Measurements from ENCODE around the gene EXOC3L1.

The EXOC3L1 gene, protein sequence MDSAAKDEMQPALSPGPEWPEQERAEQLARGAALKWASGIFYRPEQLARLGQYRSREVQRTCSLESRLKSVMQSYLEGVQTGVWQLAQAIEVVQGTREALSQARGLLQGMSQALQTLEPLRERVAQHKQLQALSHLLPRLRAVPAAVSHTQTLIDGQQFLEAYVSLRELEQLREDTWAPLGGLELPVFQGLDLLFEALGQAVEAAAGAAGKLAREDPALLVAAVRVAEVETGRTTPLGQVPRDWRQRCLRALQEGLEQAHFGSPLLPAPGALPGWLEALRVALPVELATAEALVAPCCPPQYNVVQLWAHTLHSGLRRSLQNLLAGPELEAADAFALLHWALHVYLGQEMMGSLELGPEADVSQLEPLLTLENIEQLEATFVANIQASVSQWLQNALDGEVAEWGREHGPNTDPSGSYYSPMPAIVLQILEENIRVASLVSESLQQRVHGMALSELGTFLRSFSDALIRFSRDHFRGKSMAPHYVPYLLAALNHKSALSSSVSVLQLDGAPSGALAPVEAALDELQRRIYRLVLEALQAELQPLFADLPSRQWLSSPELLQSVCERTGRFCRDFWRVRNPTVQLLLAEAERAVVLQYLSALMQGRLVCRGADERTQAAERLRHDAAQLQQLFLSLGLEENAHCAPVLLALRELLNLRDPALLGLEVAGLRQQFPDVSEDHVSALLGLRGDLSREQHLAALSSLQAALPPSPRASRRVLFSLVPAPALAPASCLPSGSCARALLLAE

GRCh38 chr16:67190041-67190440, at the start of gene EXOC3L1:
Gene EXOC3L1, minus strand, starts transcription at chr16:67190136. Its CDS starts 460 bp downstream, at chr16:67189676.
- DNase-seq (ENCODE audit: low read depth in 3 of 3, low spot score in 1 of 3) = no peak

DNA sequence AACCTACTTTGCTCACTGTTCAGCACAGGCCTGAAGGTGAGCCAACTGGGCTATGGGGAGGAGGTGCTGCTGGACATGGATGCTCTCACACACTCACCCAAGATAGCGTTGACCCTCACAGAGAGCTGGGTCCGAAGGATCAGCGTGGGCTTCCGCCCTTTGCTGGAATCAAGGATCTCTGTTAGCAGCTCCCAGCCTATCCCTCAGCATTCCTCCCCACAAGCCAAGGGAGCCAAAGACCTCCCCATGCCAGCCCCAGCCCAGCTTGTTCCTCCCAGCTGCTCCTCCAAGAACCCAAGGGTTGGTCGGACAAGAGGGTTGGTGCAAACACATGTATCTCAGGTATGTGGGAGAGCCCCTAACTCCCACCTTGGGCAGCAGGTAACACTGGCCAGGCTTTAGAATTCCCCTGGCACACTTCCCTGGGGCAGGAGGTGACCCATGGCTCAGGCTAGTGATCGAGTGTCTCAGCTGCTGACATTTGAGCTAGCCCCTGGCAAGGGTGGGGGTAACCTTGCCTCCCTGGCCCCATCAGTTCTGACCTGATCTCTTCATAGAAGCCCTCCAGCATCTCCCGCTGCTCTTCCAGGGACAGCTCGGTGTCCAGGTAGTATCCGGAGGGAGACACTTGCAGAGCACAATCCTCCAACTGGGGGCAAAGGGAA, 49.0 kb upstream of the EXOC3L1 start:
- no peak for DNase-seq (ENCODE audit: low read depth in 3 of 3, low spot score in 1 of 3)

- DNase-seq (ENCODE audit: low read depth in 3 of 3, low spot score in 1 of 3) = no peak
Measured at GRCh38 chr16:67238278-67238575, 48.3 kb upstream of the EXOC3L1 start.

GRCh38 chr16:67237396-67238277, 47.7 kb upstream of the EXOC3L1 start:
- DNase-seq (ENCODE audit: low read depth in 3 of 3, low spot score in 1 of 3) = no peak

GRCh38 chr16:67236563-67237395, 46.8 kb upstream of the EXOC3L1 start:
- peak; percentile 39 to 64 (median 45) for DNase-seq (ENCODE audit: low read depth in 3 of 3, low spot score in 1 of 3)

DNA sequence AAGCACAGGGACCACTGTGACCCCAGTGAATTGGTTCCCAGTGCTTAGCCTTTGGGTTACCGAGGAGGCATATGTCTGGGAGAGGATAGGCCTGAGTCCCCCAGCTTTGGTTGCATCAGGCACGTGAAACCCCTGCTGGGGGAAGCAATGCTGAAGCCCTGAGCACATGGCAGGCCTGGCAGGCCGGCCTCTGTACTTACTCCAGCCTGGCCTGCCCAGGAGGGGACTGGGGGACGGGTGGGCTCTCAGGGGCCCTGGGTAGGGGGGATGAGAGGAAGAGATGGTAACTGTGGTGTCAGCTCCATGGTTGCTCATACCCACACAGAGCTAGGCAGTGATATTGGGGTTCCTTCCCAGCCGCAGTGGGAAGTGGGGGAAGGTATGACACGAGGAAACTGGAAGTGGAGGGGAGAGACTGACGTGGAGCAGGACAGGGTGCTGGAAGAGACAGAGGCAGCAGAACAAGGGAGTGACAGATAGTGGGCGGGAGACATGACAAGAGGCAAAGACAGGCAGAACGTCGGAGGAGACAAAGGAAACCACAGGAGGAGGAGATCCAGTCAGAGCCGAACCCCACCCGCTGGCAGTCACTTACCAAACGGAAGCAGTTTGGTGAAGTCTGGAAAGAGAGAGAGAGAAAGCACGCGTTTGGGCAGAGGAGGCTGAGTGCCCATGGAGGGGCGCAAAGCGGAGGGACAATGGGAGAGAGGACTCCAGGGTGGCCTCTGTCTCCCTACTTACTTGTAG, 46.1 kb upstream of the EXOC3L1 start:
- peak in 1 of 3 donors; percentile 33 for DNase-seq (ENCODE audit: low read depth in 3 of 3, low spot score in 1 of 3)

- DNase-seq (ENCODE audit: low read depth in 3 of 3, low spot score in 1 of 3) = no peak
Measured at GRCh38 chr16:67234180-67234597, 44.3 kb upstream of the EXOC3L1 start.

DNA sequence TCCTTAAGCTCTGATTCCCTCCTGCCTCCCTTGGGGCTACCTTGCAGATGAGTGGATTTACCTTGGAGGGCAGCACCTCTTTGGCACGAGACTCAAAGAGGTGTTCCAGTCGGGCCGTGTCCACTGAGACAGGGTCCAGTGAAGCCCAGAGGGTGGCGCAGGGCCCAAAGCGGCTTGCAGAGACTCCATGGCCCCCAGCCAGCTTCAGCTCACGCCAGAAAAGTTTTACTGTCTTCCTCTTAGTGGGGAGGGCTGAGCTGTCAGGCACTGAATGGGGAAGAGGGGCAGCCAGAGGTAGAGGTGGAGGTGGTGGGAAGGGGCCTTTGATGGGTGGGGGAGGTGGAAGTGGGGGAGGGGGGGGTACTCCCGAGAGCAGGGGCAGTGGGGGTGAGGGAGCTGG, 43.7 kb upstream of the EXOC3L1 start:
- DNase-seq (ENCODE audit: low read depth in 3 of 3, low spot score in 1 of 3) = no peak

- no peak for DNase-seq (ENCODE audit: low read depth in 3 of 3, low spot score in 1 of 3)
Measured at GRCh38 chr16:67230809-67231660, 41.1 kb upstream of the EXOC3L1 start.

DNA sequence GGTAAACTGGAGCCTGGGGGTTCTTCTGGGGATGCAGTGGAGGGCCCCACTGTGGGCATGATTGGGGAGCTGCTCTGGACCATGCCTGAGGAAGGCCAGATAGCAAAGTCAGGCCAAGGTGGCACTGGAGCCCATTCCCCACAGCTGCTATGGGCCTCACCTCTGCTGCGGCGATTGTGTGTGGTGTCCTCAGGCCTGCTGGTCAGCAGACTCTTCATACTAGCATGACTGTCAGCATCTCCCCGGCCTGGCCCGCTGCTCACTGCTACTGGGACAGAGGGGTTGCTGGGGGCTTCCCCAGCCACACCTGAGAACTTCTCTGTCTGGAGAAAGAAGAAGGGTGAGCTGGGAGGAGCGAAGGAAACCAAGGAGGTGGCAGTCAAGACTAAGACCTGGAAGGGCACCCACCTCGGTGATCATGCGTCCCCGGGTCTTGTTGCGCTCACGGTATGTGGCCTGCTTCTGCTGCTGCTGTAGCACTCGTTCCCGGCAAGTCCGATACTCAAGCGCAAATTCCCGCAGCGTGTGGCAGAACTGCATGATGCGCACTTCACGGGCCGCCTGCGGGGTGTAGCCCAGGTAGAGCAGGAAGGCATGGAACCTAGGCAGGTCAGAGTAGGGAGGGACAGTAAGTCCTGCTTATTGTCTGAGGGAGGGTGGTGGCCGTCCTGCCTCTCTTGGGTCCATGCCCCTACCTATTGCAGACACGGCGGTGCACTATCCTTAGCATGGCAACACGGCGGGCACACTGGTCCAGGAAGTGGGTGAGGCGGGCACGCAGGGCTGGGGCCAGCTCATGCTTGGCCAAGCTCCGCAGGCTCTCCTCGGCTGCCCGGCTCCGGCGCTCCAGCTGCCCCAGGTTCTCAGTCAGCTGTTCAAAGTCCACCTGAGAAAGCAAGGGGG, 40.2 kb upstream of the EXOC3L1 start:
- no peak for DNase-seq (ENCODE audit: low read depth in 3 of 3, low spot score in 1 of 3)

DNA sequence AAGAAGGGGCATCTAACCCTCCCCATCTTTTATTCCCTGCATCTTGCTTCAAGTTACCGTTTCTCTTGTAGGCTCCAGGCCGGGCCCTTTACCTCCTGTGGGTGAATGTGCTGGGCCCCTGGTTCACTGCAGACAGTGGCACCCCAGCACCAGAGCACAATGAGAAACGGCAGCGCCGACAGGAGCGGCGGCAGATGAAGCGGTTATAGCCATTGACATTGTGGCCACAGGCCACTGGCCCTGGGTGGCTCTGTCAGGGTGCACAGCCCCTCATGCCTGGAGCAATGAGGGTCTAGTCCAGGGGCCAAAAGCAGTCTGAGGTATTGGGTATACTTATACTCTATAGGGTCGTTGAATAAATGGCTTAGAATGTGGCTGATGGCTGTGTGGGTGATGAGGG, 39.0 kb upstream of the EXOC3L1 start:
- no peak for DNase-seq (ENCODE audit: low read depth in 3 of 3, low spot score in 1 of 3)

DNA sequence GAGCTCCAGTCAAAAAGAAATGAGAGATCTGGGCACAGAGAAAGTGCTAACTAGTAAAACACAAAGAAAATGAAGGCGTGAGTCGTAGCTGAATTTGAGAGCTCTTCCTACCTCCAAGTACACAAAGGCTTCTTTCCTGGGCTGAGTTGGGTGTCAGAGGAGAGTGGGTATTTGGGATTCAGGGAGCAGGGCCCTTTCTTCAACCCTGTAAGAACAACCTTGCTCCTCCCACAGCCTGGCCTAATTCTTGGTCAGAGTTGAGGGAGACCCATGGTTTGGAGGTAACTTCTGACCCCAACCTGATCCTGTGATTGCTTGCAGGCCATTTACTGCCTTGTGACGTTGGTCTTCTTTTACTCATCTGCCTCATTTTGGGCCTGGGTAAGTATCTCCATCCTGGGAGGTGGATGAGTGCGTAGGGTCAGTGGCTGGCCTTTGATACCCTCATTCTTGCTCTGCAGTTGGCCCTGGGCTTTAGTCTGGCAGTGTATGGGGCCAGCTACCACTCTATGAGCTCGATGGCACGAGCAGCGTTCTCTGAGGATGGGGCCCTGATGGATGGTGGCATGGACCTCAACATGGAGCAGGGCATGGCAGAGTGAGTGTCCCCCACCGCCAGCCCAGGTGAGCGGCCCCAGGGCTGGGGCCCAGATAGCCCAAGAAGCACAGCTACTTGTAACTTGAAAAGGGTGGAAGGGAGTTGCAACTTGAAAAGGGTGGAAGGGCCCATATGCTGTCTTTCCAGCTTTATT, 38.3 kb upstream of the EXOC3L1 start:
- no peak for DNase-seq (ENCODE audit: low read depth in 3 of 3, low spot score in 1 of 3)

DNA sequence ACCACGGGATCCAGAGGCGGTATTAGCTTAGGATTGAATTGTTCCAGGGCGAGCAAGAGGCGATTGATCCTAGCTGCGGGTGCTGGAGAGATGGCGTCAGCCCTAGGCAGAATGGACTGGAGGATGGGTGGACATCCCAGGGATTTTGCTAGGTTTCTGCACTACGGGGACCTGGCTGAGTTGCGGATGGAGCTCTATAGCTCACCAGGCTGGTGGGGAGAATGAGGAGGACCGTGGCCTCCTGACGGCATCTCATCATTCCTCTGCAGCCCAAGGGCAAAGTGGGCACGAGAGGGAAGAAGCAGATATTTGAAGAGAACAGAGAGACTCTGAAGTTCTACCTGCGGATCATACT, 37.6 kb upstream of the EXOC3L1 start:
- no peak for DNase-seq (ENCODE audit: low read depth in 3 of 3, low spot score in 1 of 3)

GRCh38 chr16:67226804-67227566, 37.0 kb upstream of the EXOC3L1 start, which contains the start of gene TMEM208:
Gene TMEM208, plus strand, starts transcription at chr16:67227130. Its CDS starts 89 bp downstream, at chr16:67227219.
- peak; percentile 91 to 97 (median 92) for DNase-seq (ENCODE audit: low read depth in 3 of 3, low spot score in 1 of 3)

- no peak for DNase-seq (ENCODE audit: low read depth in 3 of 3, low spot score in 1 of 3)
Measured at GRCh38 chr16:67226295-67226803, 36.4 kb upstream of the EXOC3L1 start.

GRCh38 chr16:67223992-67224391, 34.1 kb upstream of the EXOC3L1 start:
- no peak for DNase-seq (ENCODE audit: low read depth in 3 of 3, low spot score in 1 of 3)

Measured in stimulated activated CD4-positive, alpha-beta T cell treated with anti-CD3 and anti-CD28 coated beads, TNF-alpha, amount 100 ng/mL, for 1 hour (primary cell).